ENCODE results near the gene HCAR3. TPM values are rescaled to one million over a fixed set of nuclear protein-coding genes. Genes with fewer than 3 reads are reported as not detected.

The HCAR3 gene
- total and polyA plus RNA-seq, 2 of the 13 experiments (the other 11 are each of a cell fraction or from before 2014, with no cell fraction given): 0.11 to 12.8 TPM

GRCh38 chr12:122721057-122721545 lies 4.5 kb upstream of the HCAR3 start (continued):
- TF ChIP-seq ZNF276 (CRISPR knock-in tag; IDR thresholded peaks at IDR 0.05; ENCODE audit: low read depth) (no peak), ZNF292 (CRISPR knock-in tag; IDR thresholded peaks at IDR 0.05; ENCODE audit: borderline replicate concordance, low read depth) (peak; percentile 46; the same call in 1 of the 2 replicates), NFYB (CRISPR knock-in tag; IDR thresholded peaks at IDR 0.05) (no peak), WIZ (CRISPR knock-in tag; IDR thresholded peaks at IDR 0.05) (no peak), SNAPC2 (CRISPR knock-in tag; IDR thresholded peaks at IDR 0.05) (no peak), ZNF24 (IDR thresholded peaks at IDR 0.05) (no peak), TFDP1 (CRISPR knock-in tag; IDR thresholded peaks at IDR 0.05; ENCODE audit: borderline replicate concordance) (no peak; the same call in 1 of the 2 replicates), ZNF17 (CRISPR knock-in tag; IDR thresholded peaks at IDR 0.05) (no peak), ZSCAN31 (CRISPR knock-in tag; IDR thresholded peaks at IDR 0.05; ENCODE audit: low read depth) (no peak)
- TF ChIP-seq, protein P1, sequence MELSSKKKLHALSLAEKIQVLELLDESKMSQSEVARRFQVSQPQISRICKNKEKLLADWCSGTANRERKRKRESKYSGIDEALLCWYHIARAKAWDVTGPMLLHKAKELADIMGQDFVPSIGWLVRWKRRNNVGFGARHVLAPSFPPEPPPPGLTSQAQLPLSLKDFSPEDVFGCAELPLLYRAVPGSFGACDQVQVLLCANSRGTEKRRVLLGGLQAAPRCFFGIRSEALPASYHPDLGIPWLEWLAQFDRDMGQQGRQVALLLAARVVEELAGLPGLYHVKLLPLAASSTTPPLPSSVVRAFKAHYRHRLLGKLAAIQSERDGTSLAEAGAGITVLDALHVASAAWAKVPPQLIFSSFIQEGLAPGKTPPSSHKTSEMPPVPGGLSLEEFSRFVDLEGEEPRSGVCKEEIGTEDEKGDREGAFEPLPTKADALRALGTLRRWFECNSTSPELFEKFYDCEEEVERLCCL (CRISPR knock-in tag; IDR thresholded peaks at IDR 0.05; ENCODE audit: borderline replicate concordance): no peak
- TF ChIP-seq, protein P2, sequence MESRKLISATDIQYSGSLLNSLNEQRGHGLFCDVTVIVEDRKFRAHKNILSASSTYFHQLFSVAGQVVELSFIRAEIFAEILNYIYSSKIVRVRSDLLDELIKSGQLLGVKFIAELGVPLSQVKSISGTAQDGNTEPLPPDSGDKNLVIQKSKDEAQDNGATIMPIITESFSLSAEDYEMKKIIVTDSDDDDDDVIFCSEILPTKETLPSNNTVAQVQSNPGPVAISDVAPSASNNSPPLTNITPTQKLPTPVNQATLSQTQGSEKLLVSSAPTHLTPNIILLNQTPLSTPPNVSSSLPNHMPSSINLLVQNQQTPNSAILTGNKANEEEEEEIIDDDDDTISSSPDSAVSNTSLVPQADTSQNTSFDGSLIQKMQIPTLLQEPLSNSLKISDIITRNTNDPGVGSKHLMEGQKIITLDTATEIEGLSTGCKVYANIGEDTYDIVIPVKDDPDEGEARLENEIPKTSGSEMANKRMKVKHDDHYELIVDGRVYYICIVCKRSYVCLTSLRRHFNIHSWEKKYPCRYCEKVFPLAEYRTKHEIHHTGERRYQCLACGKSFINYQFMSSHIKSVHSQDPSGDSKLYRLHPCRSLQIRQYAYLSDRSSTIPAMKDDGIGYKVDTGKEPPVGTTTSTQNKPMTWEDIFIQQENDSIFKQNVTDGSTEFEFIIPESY (CRISPR knock-in tag; IDR thresholded peaks at IDR 0.05): peak; percentile 10; the same call in 1 of the 2 replicates
- TF ChIP-seq, protein P3, sequence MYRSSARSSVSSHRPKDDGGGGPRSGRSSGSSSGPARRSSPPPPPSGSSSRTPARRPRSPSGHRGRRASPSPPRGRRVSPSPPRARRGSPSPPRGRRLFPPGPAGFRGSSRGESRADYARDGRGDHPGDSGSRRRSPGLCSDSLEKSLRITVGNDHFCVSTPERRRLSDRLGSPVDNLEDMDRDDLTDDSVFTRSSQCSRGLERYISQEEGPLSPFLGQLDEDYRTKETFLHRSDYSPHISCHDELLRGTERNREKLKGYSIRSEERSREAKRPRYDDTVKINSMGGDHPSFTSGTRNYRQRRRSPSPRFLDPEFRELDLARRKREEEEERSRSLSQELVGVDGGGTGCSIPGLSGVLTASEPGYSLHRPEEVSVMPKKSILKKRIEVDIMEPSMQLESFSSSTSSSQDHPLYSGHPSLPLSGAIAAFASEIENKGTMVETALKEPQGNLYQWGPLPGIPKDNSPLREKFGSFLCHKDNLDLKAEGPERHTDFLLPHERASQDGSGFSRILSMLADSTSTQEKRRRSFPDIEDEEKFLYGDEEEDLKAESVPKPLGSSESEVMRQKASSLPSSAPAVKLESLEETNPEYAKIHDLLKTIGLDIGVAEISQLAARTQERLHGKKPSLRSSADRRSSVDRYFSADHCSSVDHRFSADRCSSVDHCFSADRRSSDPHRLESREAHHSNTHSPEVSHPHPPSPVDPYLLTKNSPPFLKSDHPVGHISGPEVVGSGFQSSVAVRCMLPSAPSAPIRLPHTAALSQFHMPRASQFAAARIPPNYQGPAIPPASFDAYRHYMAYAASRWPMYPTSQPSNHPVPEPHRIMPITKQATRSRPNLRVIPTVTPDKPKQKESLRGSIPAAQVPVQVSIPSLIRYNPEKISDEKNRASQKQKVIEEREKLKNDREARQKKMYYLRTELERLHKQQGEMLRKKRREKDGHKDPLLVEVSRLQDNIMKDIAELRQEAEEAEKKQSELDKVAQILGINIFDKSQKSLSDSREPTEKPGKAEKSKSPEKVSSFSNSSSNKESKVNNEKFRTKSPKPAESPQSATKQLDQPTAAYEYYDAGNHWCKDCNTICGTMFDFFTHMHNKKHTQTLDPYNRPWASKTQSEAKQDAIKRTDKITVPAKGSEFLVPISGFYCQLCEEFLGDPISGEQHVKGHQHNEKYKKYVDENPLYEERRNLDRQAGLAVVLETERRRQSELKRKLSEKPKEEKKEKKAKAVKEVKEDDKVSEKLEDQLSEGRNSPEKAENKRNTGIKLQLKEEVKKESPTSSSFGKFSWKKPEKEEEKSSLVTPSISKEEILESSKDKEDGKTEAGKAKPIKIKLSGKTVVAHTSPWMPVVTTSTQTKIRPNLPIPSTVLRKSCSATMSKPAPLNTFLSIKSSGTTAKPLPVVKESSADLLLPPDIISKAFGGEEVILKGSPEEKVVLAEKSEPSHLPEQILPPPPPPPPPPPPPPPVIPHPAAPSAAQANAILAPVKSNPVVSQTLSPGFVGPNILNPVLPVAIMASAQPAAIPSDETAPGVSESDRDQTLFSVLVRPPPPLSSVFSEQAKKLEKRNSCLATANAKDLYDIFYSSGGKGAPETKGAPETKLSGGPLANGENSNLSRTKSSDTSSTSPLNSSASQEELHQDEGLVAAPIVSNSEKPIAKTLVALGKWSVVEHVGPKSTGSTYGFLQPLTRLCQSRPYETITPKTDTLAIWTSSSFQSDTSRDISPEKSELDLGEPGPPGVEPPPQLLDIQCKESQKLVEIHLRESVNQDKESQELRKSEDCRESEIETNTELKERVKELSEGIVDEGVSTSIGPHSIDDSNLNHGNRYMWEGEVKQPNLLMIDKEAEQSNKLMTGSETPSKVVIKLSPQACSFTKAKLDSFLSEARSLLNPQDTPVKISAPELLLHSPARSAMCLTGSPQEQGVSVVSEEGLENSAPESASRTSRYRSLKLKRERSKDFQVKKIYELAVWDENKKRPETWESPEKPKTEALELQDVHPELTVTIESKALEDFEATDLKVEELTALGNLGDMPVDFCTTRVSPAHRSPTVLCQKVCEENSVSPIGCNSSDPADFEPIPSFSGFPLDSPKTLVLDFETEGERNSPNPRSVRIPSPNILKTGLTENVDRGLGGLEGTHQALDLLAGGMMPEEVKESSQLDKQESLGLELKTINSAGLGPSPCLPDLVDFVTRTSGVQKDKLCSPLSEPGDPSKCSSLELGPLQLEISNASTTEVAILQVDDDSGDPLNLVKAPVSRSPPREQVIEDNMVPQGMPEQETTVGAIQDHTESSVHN (CRISPR knock-in tag; IDR thresholded peaks at IDR 0.05): no peak
